Type B pancreatic cell (in vitro differentiated cells): ENCODE results near the gene IL17A. TPM values are rescaled to one million over a fixed set of nuclear protein-coding genes. Genes with fewer than 3 reads are reported as not detected.
"Not testable (repeated sequence)": the region's sequence is repeated elsewhere in the genome, so short reads cannot be mapped to it uniquely, and the experiment has no call there.

Experiments
- DNase-seq: peaks from one replicate; pipeline ENCODE4 v3.0.0; 2021; ENCODE audit warnings: mixed read lengths; ENCODE audit not compliant: unreplicated experiment; ENCODE audit errors: extremely low spot score
- H3K27ac Mint-ChIP-seq: 2 replicates; pipeline ENCODE4 v1.8.0; 2021; ENCODE audit warnings: mild to moderate bottlenecking, mixed read lengths
- H3K27me3 Mint-ChIP-seq: 2 replicates; pipeline ENCODE4 v1.8.0; 2021; ENCODE audit warnings: mixed read lengths
- H3K36me3 Mint-ChIP-seq: 2 replicates; pipeline ENCODE4 v1.8.0; 2021; ENCODE audit warnings: mixed read lengths
- H3K4me1 Mint-ChIP-seq: one replicate; pipeline ENCODE4 v1.8.0; 2021; ENCODE audit warnings: mixed read lengths; ENCODE audit not compliant: unreplicated experiment
- H3K4me3 Mint-ChIP-seq: 2 replicates; pipeline ENCODE4 v1.8.0; 2021; ENCODE audit warnings: mild to moderate bottlenecking, mixed read lengths
- H3K9me3 Mint-ChIP-seq: 2 replicates; pipeline ENCODE4 v1.8.0; 2021; ENCODE audit warnings: mixed read lengths
- total RNA-seq: library from RNA; stranded (reverse); gene quantifications from 2 replicates; pipeline ENCODE4 v1.2.1, GENCODE V29; 2021; ENCODE audit warnings: low replicate concordance
- TF ChIP-seq, protein P1 (sequence below): fragments of 200-600 bp; sonication (generic); conservative IDR thresholded peaks from 2 replicates; pipeline ENCODE4 v1.5.0; 2021; ENCODE audit warnings: antibody characterized with exemption, mild to moderate bottlenecking

IL17A gene
- total RNA-seq, 1 donor from 2014 or later, result 0.17 TPM

- TF ChIP-seq, protein P1, sequence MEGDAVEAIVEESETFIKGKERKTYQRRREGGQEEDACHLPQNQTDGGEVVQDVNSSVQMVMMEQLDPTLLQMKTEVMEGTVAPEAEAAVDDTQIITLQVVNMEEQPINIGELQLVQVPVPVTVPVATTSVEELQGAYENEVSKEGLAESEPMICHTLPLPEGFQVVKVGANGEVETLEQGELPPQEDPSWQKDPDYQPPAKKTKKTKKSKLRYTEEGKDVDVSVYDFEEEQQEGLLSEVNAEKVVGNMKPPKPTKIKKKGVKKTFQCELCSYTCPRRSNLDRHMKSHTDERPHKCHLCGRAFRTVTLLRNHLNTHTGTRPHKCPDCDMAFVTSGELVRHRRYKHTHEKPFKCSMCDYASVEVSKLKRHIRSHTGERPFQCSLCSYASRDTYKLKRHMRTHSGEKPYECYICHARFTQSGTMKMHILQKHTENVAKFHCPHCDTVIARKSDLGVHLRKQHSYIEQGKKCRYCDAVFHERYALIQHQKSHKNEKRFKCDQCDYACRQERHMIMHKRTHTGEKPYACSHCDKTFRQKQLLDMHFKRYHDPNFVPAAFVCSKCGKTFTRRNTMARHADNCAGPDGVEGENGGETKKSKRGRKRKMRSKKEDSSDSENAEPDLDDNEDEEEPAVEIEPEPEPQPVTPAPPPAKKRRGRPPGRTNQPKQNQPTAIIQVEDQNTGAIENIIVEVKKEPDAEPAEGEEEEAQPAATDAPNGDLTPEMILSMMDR, result no peak
- Mint-ChIP-seq H3K9me3 (peaks cover 2% of the 10 kb centered on the region), H3K4me1 (no peaks in the 10 kb centered on the region), H3K36me3 (no peaks in the 10 kb centered on the region), H3K27me3 (no peaks in the 10 kb centered on the region), H3K27ac (no peak overlapping the region), H3K4me3 (no peak overlapping the region)
- no peak for DNase-seq
Measured at GRCh38 chr6:52195886-52196285, 9.7 kb downstream of the IL17A start.

GRCh38 chr6:52200088-52200487 is 13.9 kb downstream of the IL17A start:
- H3K4me3 Mint-ChIP-seq, H3K9me3 Mint-ChIP-seq, DNase-seq, H3K36me3 Mint-ChIP-seq, H3K4me1 Mint-ChIP-seq, H3K27ac Mint-ChIP-seq, H3K27me3 Mint-ChIP-seq: not testable (repeated sequence)

DNA sequence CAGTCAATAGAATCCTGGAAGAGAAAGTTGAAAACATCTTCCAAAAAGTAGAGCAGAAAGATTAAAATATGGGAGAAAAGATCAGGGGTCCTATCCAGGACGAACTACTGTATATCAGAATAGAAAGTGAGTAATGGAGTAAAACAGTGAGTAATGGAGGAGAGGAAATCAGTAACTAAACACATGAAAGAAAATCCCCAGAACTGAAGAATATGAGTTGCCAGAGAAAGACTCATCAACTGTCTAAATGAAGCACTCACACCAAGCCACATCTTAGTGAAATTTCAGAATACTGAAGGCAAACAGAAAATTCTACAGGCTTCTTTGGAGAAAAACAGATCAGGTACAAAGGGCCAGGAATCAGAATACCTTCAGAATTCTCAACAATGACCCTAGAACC is 14.9 kb downstream of the IL17A start:
- TF ChIP-seq, protein P1, result no peak
- Mint-ChIP-seq H3K36me3 (no peaks in the 10 kb centered on the region), H3K9me3 (peaks cover 10% of the 10 kb centered on the region), H3K4me3 (no peak overlapping the region), H3K27me3 (peaks cover 4% of the 10 kb centered on the region), H3K4me1 (no peaks in the 10 kb centered on the region), H3K27ac (no peak overlapping the region)
- no peak for DNase-seq

GRCh38 chr6:52201493-52201892 is 15.3 kb downstream of the IL17A start:
- TF ChIP-seq, protein P1, result no peak
- Mint-ChIP-seq H3K27me3 (peaks cover 4% of the 10 kb centered on the region), H3K9me3 (peaks cover 10% of the 10 kb centered on the region), H3K36me3 (no peaks in the 10 kb centered on the region), H3K27ac (no peak overlapping the region), H3K4me1 (no peaks in the 10 kb centered on the region), H3K4me3 (no peak overlapping the region)
- DNase-seq, result no peak

GRCh38 chr6:52207066-52207465 is 20.9 kb downstream of the IL17A start:
- Mint-ChIP-seq H3K27me3 (peaks cover 7% of the 10 kb centered on the region), H3K4me1 (no peaks in the 10 kb centered on the region), H3K36me3 (no peaks in the 10 kb centered on the region), H3K27ac (no peak overlapping the region), H3K4me3 (no peak overlapping the region), H3K9me3 (no peaks in the 10 kb centered on the region)
- DNase-seq, result no peak
- TF ChIP-seq, protein P1, result no peak

GRCh38 chr6:52208612-52209011 is 22.4 kb downstream of the IL17A start:
- Mint-ChIP-seq H3K27me3 (peaks cover 10% of the 10 kb centered on the region), H3K4me3 (no peak overlapping the region), H3K36me3 (no peaks in the 10 kb centered on the region), H3K4me1 (no peaks in the 10 kb centered on the region), H3K27ac (no peak overlapping the region), H3K9me3 (no peaks in the 10 kb centered on the region)
- DNase-seq, result no peak
- TF ChIP-seq, protein P1, result no peak
